ENCODE measurements around the gene TRIM7.
"Not testable (repeated sequence)": the region's sequence is repeated elsewhere in the genome, so short reads cannot be mapped to it uniquely, and the experiment has no call there.

TRIM7 gene

GRCh38 chr5:181182651-181183050 is 22.3 kb downstream of the TRIM7 start:
- DNase-seq (ENCODE audit: low read depth) = no peak
- H3K4me3 ChIP-seq (ENCODE audit: low read depth, low read length) = no peak overlapping the region
- no peak for TF ChIP-seq CTCF (IDR thresholded peaks at IDR 0.05; ENCODE audit: low read depth, low read length, missing control alignments)
- in situ Hi-C loops (cut with HindIII; ENCODE audit: low sequenced_read_pairs) = no loop called here

DNA sequence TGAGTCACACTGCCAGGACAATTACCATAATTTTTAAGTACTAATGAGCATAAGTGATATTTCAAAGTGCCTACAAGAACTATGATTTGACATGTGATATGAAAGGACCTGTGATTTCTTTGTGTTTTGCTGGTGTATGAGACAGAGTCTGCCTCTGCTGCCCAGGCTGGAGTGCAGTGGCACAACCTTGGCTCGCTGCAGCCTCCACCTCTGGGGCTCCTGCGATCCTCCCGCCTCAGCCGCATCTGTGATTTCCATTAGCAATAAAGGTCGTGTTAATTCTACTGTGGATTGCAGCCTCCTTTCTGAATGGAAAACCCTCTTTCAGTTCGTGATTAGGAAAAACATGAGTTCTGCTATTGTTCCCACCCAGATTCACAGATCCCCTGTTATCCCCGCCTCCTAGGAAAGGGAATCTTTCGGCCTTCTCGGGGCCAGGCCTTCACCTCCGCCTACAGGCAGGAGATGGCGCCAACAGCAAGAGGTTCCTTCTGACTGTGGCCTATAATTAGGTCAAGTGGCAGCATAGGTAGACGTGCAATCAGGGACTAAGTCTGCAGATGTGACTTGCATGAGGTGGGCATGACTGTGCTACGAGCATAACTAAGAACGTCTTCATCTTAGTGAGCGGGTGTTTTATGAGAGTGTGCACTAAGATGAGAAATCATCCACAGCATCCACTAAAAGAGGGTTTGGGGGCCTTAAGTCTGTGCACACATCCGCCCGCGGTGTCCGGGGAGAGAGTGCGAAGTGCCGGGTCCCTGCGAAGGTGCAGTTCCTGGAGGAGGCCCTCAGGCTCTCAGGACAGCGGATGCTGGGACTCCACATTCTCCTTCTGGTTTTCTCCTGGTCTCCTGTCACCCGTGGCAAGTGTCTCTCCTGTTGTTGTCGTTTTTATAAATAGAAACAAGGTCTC is 23.1 kb downstream of the TRIM7 start:
- TF ChIP-seq CTCF (IDR thresholded peaks at IDR 0.05; ENCODE audit: low read depth, low read length, missing control alignments) = peak; percentile 77
- in situ Hi-C loops (cut with HindIII; ENCODE audit: low sequenced_read_pairs) = no loop called here
- no peak overlapping the region for H3K4me3 ChIP-seq (ENCODE audit: low read depth, low read length)
- DNase-seq (ENCODE audit: low read depth) = no peak

GRCh38 chr5:181177559-181177958 is 27.4 kb downstream of the TRIM7 start:
- in situ Hi-C loops (cut with HindIII; ENCODE audit: low sequenced_read_pairs); H3K4me3 ChIP-seq (ENCODE audit: low read depth, low read length); DNase-seq (ENCODE audit: low read depth): not testable (repeated sequence)

- no peak for TF ChIP-seq CTCF (IDR thresholded peaks at IDR 0.05; ENCODE audit: low read depth, low read length, missing control alignments)
- in situ Hi-C loops (cut with HindIII; ENCODE audit: low sequenced_read_pairs) = no loop called here
- DNase-seq (ENCODE audit: low read depth) = no peak
- H3K4me3 ChIP-seq (ENCODE audit: low read depth, low read length) = no peak overlapping the region
Observed at GRCh38 chr5:181176254-181176952, 28.6 kb downstream of the TRIM7 start.

GRCh38 chr5:181173420-181174342 is 31.3 kb downstream of the TRIM7 start:
- no peak for TF ChIP-seq CTCF (IDR thresholded peaks at IDR 0.05; ENCODE audit: low read depth, low read length, missing control alignments)
- H3K4me3 ChIP-seq (ENCODE audit: low read depth, low read length) = peak overlapping the region; percentile 5
- no peak for DNase-seq (ENCODE audit: low read depth)
- in situ Hi-C loops (cut with HindIII; ENCODE audit: low sequenced_read_pairs) = no loop called here

GRCh38 chr5:181173027-181173419 is 32.0 kb downstream of the TRIM7 start:
- peak overlapping the region; percentile 5 for H3K4me3 ChIP-seq (ENCODE audit: low read depth, low read length)
- in situ Hi-C loops (cut with HindIII; ENCODE audit: low sequenced_read_pairs) = no loop called here
- no peak for DNase-seq (ENCODE audit: low read depth)
- no peak for TF ChIP-seq CTCF (IDR thresholded peaks at IDR 0.05; ENCODE audit: low read depth, low read length, missing control alignments)
